Subcutaneous adipose tissue (tissue), 4 donors: ENCODE data around the gene STARD13. TPM values are rescaled to one million over a fixed set of nuclear protein-coding genes. Genes with fewer than 3 reads are reported as not detected.

Experiments used
- total RNA-seq, 4 donors: library from RNA; depleted of rRNA; stranded (reverse); fragments of >200 nt; gene quantifications; one replicate each; pipeline ENCODE4 v1.1.0, GENCODE V29; 2016
- TF ChIP-seq, protein P1 (sequence below): fragments of 450-650 bp; IDR thresholded peaks from one replicate; pipeline ENCODE4 v1.5.1; 2016; ENCODE audit warnings: low read depth, mild to moderate bottlenecking, control low read depth, antibody characterized with exemption, moderate library complexity

The STARD13 gene
- total RNA-seq, 4 donors from 2014 or later, result 42.9 to 67.8 (median 55.3) TPM

DNA sequence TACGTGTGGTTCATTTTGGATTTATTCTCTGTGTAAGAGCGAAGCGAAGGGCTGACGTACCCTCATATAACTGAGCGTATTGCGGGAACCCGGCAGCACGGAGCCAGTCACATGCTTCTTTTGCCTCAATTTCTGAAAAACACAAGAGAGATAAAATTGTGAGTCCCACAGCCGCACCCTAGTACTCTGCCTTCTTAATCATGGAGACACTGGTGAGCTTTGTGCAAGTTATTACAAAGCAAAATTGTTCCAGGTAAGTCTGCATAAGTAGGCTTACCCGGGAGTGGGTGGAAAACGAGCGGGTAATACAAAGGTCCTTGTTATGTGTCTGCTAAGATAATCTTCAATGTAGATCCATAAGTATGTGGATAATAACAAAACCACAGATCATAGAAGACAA is 118.1 kb downstream of the STARD13 start:
- TF ChIP-seq, protein P1, sequence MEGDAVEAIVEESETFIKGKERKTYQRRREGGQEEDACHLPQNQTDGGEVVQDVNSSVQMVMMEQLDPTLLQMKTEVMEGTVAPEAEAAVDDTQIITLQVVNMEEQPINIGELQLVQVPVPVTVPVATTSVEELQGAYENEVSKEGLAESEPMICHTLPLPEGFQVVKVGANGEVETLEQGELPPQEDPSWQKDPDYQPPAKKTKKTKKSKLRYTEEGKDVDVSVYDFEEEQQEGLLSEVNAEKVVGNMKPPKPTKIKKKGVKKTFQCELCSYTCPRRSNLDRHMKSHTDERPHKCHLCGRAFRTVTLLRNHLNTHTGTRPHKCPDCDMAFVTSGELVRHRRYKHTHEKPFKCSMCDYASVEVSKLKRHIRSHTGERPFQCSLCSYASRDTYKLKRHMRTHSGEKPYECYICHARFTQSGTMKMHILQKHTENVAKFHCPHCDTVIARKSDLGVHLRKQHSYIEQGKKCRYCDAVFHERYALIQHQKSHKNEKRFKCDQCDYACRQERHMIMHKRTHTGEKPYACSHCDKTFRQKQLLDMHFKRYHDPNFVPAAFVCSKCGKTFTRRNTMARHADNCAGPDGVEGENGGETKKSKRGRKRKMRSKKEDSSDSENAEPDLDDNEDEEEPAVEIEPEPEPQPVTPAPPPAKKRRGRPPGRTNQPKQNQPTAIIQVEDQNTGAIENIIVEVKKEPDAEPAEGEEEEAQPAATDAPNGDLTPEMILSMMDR, result no peak

- TF ChIP-seq, protein P1, result no peak
Measured at GRCh38 chr13:33165787-33166186, 119.8 kb downstream of the STARD13 start.

- TF ChIP-seq, protein P1, result no peak
Measured at GRCh38 chr13:33164331-33164730, 121.2 kb downstream of the STARD13 start.

DNA sequence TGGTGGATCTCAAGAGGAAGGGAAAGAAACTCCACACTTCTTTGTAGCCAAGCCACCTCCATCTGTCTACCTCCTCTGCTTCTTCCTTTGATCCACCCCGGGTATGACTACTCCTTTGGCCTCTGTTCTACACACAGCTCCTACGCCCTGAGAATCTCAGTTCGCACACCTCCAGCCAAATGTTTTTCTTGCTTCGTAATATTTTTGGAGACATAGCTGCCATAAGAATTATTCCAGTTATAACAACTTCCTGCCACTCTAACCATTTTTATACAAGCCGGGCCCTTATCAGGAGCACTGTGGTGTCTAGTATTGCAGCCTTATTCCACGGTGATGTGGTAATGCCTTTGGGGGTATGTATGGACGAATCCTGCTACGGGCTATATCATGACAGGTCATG is 126.7 kb downstream of the STARD13 start:
- TF ChIP-seq, protein P1, result no peak

GRCh38 chr13:33158271-33158670 is 127.3 kb downstream of the STARD13 start:
- TF ChIP-seq, protein P1, result no peak

- TF ChIP-seq, protein P1, result no peak
Measured at GRCh38 chr13:33154911-33155310, 130.6 kb downstream of the STARD13 start.

- TF ChIP-seq, protein P1, result no peak
Measured at GRCh38 chr13:33153421-33154404, 131.8 kb downstream of the STARD13 start.
